ENCODE data around the gene HBZ.

DNA sequence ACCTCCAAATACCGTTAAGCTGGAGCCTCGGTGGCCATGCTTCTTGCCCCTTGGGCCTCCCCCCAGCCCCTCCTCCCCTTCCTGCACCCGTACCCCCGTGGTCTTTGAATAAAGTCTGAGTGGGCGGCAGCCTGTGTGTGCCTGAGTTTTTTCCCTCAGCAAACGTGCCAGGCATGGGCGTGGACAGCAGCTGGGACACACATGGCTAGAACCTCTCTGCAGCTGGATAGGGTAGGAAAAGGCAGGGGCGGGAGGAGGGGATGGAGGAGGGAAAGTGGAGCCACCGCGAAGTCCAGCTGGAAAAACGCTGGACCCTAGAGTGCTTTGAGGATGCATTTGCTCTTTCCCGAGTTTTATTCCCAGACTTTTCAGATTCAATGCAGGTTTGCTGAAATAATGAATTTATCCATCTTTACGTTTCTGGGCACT is 25.0 kb downstream of the HBZ start:
- no peak for TF ChIP-seq POLR2AphosphoS5 (IDR thresholded peaks at IDR 0.05; ENCODE audit: low read depth, low read length)
- TF ChIP-seq, protein P1, sequence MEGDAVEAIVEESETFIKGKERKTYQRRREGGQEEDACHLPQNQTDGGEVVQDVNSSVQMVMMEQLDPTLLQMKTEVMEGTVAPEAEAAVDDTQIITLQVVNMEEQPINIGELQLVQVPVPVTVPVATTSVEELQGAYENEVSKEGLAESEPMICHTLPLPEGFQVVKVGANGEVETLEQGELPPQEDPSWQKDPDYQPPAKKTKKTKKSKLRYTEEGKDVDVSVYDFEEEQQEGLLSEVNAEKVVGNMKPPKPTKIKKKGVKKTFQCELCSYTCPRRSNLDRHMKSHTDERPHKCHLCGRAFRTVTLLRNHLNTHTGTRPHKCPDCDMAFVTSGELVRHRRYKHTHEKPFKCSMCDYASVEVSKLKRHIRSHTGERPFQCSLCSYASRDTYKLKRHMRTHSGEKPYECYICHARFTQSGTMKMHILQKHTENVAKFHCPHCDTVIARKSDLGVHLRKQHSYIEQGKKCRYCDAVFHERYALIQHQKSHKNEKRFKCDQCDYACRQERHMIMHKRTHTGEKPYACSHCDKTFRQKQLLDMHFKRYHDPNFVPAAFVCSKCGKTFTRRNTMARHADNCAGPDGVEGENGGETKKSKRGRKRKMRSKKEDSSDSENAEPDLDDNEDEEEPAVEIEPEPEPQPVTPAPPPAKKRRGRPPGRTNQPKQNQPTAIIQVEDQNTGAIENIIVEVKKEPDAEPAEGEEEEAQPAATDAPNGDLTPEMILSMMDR (IDR thresholded peaks at IDR 0.05 in 2 of 3, conservative IDR thresholded peaks at IDR 0.05 in 1 of 3; ENCODE audit: borderline replicate concordance in 1 of 3, insufficient read depth in 1 of 3, low read depth in 2 of 3, low read length in 2 of 3): no peak
- no peak for TF ChIP-seq CEBPB (IDR thresholded peaks at IDR 0.05; ENCODE audit: low read depth)
- TF ChIP-seq EZH2 (IDR thresholded peaks at IDR 0.05): no peak
- TF ChIP-seq TCF7L2 (IDR thresholded peaks at IDR 0.05; ENCODE audit: borderline replicate concordance, extremely low read depth, insufficient read depth, insufficient read length): no peak

Data from HCT116 (cell line).